KMS-11 (cell line): ENCODE measurements around the gene ADARB1.

Experiments
- H2AFZ ChIP-seq: fragments of 200-600 bp; sonication (generic); 2 replicates; pipeline ENCODE4 v1.6.1; 2016; ENCODE audit warnings: antibody characterized with exemption, mixed run types, low read depth
- H3K27ac ChIP-seq: fragments of 200-600 bp; sonication (generic); 2 replicates; pipeline ENCODE4 v1.6.1; 2016; ENCODE audit warnings: mild to moderate bottlenecking, mixed run types
- H3K27me3 ChIP-seq: fragments of 200-600 bp; sonication (generic); 2 replicates; pipeline ENCODE4 v1.6.1; 2017; ENCODE audit warnings: mild to moderate bottlenecking, low read depth, mixed run types, moderate library complexity; ENCODE audit not compliant: insufficient read depth
- H3K36me3 ChIP-seq: fragments of 200-600 bp; sonication (generic); 2 replicates; pipeline ENCODE4 v1.6.1; 2017; ENCODE audit warnings: mild to moderate bottlenecking, mixed run types; ENCODE audit not compliant: insufficient read depth
- H3K4me1 ChIP-seq: fragments of 200-600 bp; sonication (generic); 2 replicates; pipeline ENCODE4 v1.6.1; 2016; ENCODE audit warnings: mild to moderate bottlenecking, low read depth, mixed run types; ENCODE audit not compliant: poor library complexity, severe bottlenecking
- H3K4me2 ChIP-seq: fragments of 200-600 bp; sonication (generic); 2 replicates; pipeline ENCODE4 v1.7.0; 2016; ENCODE audit warnings: mild to moderate bottlenecking, mixed run types
- H3K4me3 ChIP-seq: fragments of 200-600 bp; sonication (generic); IDR thresholded peaks from 2 replicates; pipeline ENCODE4 v1.6.1; 2017; ENCODE audit warnings: low read depth, low read length, mixed read lengths; ENCODE audit not compliant: insufficient read depth
- H3K79me2 ChIP-seq: fragments of 200-600 bp; sonication (generic); 2 replicates; pipeline ENCODE4 v1.6.1; 2016; ENCODE audit warnings: low read depth, mixed run types; ENCODE audit not compliant: insufficient read depth
- H3K9ac ChIP-seq: fragments of 200-600 bp; sonication (generic); 2 replicates; pipeline ENCODE4 v1.6.1; 2016; ENCODE audit warnings: mild to moderate bottlenecking, mixed run types
- H4K20me1 ChIP-seq: fragments of 200-600 bp; sonication (generic); 2 replicates; pipeline ENCODE4 v1.6.1; 2016; ENCODE audit warnings: mild to moderate bottlenecking, mixed run types; ENCODE audit not compliant: insufficient read depth
- CTCF ChIP-seq: fragments of 200-600 bp; sonication (generic); conservative IDR thresholded peaks from 2 replicates; pipeline ENCODE4 v1.6.1; 2017; ENCODE audit warnings: low read depth, mild to moderate bottlenecking, antibody characterized with exemption, low read length, moderate library complexity, mixed read lengths

Gene ADARB1

DNA sequence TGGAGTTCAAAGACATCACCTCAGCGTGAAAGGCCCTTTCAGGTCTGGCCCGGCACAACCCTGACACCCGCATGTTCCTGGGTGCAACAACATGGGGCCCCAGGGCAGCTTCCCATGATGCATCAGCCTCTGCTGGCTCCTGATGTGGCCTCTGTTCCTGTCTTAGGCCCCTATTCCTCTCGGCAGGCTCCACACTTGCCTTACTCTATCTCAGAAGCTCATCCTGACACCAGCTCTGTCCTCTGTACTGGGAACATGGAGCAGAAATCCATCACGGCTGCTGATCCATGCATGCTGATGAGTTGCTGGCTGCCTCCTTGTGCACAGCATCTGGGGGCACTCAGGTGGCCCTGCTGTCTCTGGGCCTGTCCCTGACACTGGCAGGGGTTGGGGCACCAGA lies 74.6 kb downstream of the ADARB1 start:
- TF ChIP-seq CTCF = no peak
- H3K27me3 ChIP-seq = no peaks in the 10 kb centered on the region
- no peak overlapping the region for H3K9ac ChIP-seq
- H3K4me2 ChIP-seq = no peak overlapping the region
- no peaks in the 10 kb centered on the region for H4K20me1 ChIP-seq
- no peaks in the 10 kb centered on the region for H3K79me2 ChIP-seq
- H3K27ac ChIP-seq = no peak overlapping the region
- H3K36me3 ChIP-seq = no peaks in the 10 kb centered on the region
- no peaks in the 10 kb centered on the region for H3K4me1 ChIP-seq
- no peak overlapping the region for H3K4me3 ChIP-seq
- no peak overlapping the region for H2AFZ ChIP-seq

DNA sequence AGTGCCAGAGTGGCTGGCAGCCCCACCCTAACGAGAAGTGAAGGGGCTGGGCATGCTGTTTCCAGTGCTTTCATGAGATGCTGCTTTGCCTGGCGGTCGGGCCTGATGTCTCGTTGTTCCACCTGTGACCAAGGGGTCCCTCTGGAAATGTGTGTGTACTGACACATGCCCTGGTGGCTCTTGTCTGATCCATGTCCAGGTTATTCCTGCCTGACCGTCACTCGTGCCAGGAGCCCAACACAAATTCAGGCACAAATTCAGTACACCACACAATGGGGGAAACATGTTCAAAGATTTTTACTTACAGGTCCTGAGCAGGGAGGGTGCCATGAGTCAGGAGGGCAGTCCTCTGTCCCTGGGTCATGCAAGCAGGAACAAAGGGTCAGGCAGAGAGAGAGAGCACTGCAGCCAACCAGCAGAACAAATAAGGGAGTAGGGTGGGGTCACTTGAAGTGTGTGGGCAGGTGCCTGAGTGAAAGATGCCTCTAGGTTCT lies 76.3 kb downstream of the ADARB1 start:
- Histone ChIP-seq H4K20me1 (no peaks in the 10 kb centered on the region), H3K27me3 (no peaks in the 10 kb centered on the region), H3K4me3 (no peak overlapping the region), H3K4me1 (no peaks in the 10 kb centered on the region), H2AFZ (no peak overlapping the region), H3K79me2 (no peaks in the 10 kb centered on the region), H3K9ac (no peak overlapping the region), H3K27ac (no peak overlapping the region), H3K4me2 (no peak overlapping the region), H3K36me3 (no peaks in the 10 kb centered on the region)
- TF ChIP-seq CTCF = no peak

- no peaks in the 10 kb centered on the region for H3K36me3 ChIP-seq
- H4K20me1 ChIP-seq = no peaks in the 10 kb centered on the region
- no peaks in the 10 kb centered on the region for H3K27me3 ChIP-seq
- TF ChIP-seq CTCF = no peak
- H3K4me1 ChIP-seq = no peaks in the 10 kb centered on the region
- H2AFZ ChIP-seq = no peak overlapping the region
- no peak overlapping the region for H3K4me2 ChIP-seq
- no peak overlapping the region for H3K27ac ChIP-seq
- no peak overlapping the region for H3K4me3 ChIP-seq
- H3K9ac ChIP-seq = no peak overlapping the region
- no peaks in the 10 kb centered on the region for H3K79me2 ChIP-seq
These were observed 77.2 kb downstream of the ADARB1 start for GRCh38 chr21:45151445-45152160.

DNA sequence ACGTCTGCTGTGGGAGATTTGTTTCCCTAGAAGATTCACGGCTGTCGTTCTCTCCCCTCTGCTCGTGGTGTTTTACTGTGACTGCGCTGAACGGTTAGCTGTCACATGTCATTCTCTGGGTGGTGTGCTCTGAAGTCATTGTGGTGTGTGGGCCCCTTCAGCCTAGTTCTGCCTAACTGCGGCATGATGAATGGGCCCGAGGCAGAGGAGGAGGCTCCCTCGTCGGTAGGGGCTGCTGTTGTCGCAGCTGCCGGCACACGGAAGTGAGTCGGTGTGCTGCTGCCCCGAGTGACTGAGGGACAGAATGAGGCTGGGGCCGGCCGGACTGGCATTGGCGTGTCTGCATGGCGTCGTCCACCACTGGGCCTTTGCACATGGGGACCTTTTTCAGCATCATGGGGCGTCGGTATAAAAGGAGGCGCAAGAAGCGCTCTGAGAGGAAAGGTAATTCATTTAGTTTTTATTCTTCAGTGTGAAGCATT lies 77.9 kb downstream of the ADARB1 start:
- H3K9ac ChIP-seq = no peak overlapping the region
- no peak for TF ChIP-seq CTCF
- H3K27me3 ChIP-seq = no peaks in the 10 kb centered on the region
- no peaks in the 10 kb centered on the region for H3K4me1 ChIP-seq
- H4K20me1 ChIP-seq = no peaks in the 10 kb centered on the region
- no peak overlapping the region for H3K4me2 ChIP-seq
- H3K27ac ChIP-seq = no peak overlapping the region
- no peaks in the 10 kb centered on the region for H3K36me3 ChIP-seq
- H3K4me3 ChIP-seq = no peak overlapping the region
- H2AFZ ChIP-seq = no peak overlapping the region
- H3K79me2 ChIP-seq = no peaks in the 10 kb centered on the region
